NCI-H2081 treated with DMSO at 0.1 percent for 48 hours (cell line): ENCODE measurements around the gene CAPN12.
"Not testable (repeated sequence)": the region's sequence is repeated elsewhere in the genome, so short reads cannot be mapped to it uniquely, and the experiment has no call there.

Experiments used
- DNase-seq: peaks from one replicate; lab custom pipeline; 2025; lab: John Stamatoyannopoulos, UW

The CAPN12 gene

GRCh38 chr19:38770228-38770948, 26.1 kb upstream of the CAPN12 start:
- not testable (repeated sequence) for DNase-seq

- DNase-seq = no peak
Observed at GRCh38 chr19:38769635-38770211, 25.4 kb upstream of the CAPN12 start.

GRCh38 chr19:38766276-38767047, 22.2 kb upstream of the CAPN12 start:
- DNase-seq = no peak

GRCh38 chr19:38765214-38765613, 20.9 kb upstream of the CAPN12 start:
- DNase-seq = no peak

GRCh38 chr19:38763795-38764220, 19.5 kb upstream of the CAPN12 start:
- no peak for DNase-seq

- not testable (repeated sequence) for DNase-seq
Observed at GRCh38 chr19:38761884-38762389, 17.7 kb upstream of the CAPN12 start.

GRCh38 chr19:38760805-38761517, 16.7 kb upstream of the CAPN12 start:
- not testable (repeated sequence) for DNase-seq

GRCh38 chr19:38759590-38760003, 15.3 kb upstream of the CAPN12 start:
- no peak for DNase-seq

GRCh38 chr19:38754196-38754595, 9.9 kb upstream of the CAPN12 start:
- DNase-seq = not testable (repeated sequence)

- not testable (repeated sequence) for DNase-seq
Observed at GRCh38 chr19:38753783-38754182, 9.5 kb upstream of the CAPN12 start.

- DNase-seq = no peak
Observed at GRCh38 chr19:38745316-38745715, 1.0 kb upstream of the CAPN12 start.

- no peak for DNase-seq
Observed at GRCh38 chr19:38744874-38745273, 600 bp upstream of the CAPN12 start.

GRCh38 chr19:38743394-38744297, 628 bp downstream of the CAPN12 start:
- DNase-seq = no peak

GRCh38 chr19:38742906-38743305, 1.4 kb downstream of the CAPN12 start:
- DNase-seq = no peak

- no peak for DNase-seq
Observed at GRCh38 chr19:38742296-38742695, 2.0 kb downstream of the CAPN12 start.

- no peak for DNase-seq
Observed at GRCh38 chr19:38741670-38742069, 2.6 kb downstream of the CAPN12 start.

GRCh38 chr19:38740932-38741331, 3.3 kb downstream of the CAPN12 start:
- no peak for DNase-seq

- no peak for DNase-seq
Observed at GRCh38 chr19:38740257-38740592, 4.0 kb downstream of the CAPN12 start.

- no peak for DNase-seq
Observed at GRCh38 chr19:38739440-38740256, 4.6 kb downstream of the CAPN12 start.
